ENCODE results near the gene TMEM213.

DNA sequence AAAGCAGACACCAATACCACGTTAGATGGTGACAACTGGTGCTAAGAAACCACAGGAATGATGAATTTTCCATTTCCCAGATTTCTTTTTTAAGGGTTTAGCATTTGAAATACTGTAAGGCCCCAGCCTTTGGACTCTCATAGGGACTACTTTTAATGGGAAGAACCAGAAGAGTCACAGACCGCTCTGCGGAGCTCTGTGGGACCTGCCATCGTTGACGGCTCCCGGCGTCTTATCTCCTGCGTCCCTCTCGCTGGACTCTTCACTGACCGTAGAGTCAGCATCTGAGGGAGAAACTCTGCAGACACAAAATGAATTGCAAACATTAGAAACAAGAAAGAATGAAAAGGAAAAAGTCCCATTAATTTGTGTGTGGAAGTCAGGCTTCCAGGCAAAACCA lies 81.6 kb downstream of the TMEM213 start:
- TF ChIP-seq, protein P1, sequence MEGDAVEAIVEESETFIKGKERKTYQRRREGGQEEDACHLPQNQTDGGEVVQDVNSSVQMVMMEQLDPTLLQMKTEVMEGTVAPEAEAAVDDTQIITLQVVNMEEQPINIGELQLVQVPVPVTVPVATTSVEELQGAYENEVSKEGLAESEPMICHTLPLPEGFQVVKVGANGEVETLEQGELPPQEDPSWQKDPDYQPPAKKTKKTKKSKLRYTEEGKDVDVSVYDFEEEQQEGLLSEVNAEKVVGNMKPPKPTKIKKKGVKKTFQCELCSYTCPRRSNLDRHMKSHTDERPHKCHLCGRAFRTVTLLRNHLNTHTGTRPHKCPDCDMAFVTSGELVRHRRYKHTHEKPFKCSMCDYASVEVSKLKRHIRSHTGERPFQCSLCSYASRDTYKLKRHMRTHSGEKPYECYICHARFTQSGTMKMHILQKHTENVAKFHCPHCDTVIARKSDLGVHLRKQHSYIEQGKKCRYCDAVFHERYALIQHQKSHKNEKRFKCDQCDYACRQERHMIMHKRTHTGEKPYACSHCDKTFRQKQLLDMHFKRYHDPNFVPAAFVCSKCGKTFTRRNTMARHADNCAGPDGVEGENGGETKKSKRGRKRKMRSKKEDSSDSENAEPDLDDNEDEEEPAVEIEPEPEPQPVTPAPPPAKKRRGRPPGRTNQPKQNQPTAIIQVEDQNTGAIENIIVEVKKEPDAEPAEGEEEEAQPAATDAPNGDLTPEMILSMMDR (IDR thresholded peaks at IDR 0.05), result no peak
- TF ChIP-seq EP300 (IDR thresholded peaks at IDR 0.05), result no peak
- no peak for TF ChIP-seq POLR2A (IDR thresholded peaks at IDR 0.05; ENCODE audit: low read depth)

Data from esophagus muscularis mucosa (tissue), 4 donors.